Femur (tissue), 1 donor: Measurements from ENCODE around the gene SNRPD3.

Experiments used
- DNase-seq: peaks from one replicate; pipeline ENCODE4 v3.0.0-alpha.2; 2017

Gene SNRPD3

GRCh38 chr22:24576778-24577177, 21.0 kb downstream of the SNRPD3 start:
- DNase-seq, result no peak

GRCh38 chr22:24578355-24579257, 22.8 kb downstream of the SNRPD3 start:
- DNase-seq, result no peak

- DNase-seq, result no peak
These were observed 23.4 kb downstream of the SNRPD3 start for GRCh38 chr22:24579258-24579601.

- DNase-seq, result no peak
These were observed 24.5 kb downstream of the SNRPD3 start for GRCh38 chr22:24580276-24580675.

GRCh38 chr22:24582056-24582814, 26.4 kb downstream of the SNRPD3 start:
- DNase-seq, result peak; percentile 19

GRCh38 chr22:24583221-24584165, 27.7 kb downstream of the SNRPD3 start:
- peak; percentile 42 for DNase-seq

GRCh38 chr22:24584166-24584790, 28.5 kb downstream of the SNRPD3 start:
- no peak for DNase-seq

GRCh38 chr22:24584871-24585411, 29.1 kb downstream of the SNRPD3 start:
- peak; percentile 20 for DNase-seq

- no peak for DNase-seq
These were observed 29.7 kb downstream of the SNRPD3 start for GRCh38 chr22:24585461-24585860.

- no peak for DNase-seq
These were observed 30.2 kb downstream of the SNRPD3 start for GRCh38 chr22:24585927-24586546.

- DNase-seq, result no peak
These were observed 31.5 kb downstream of the SNRPD3 start for GRCh38 chr22:24587251-24587650.

- no peak for DNase-seq
These were observed 32.1 kb downstream of the SNRPD3 start for GRCh38 chr22:24587948-24588347.

- peak; percentile 48 for DNase-seq
These were observed 32.6 kb downstream of the SNRPD3 start for GRCh38 chr22:24588381-24588756.

GRCh38 chr22:24588757-24589481, 33.1 kb downstream of the SNRPD3 start:
- no peak for DNase-seq

GRCh38 chr22:24589518-24590030, 33.8 kb downstream of the SNRPD3 start:
- no peak for DNase-seq

GRCh38 chr22:24590596-24591173, 34.9 kb downstream of the SNRPD3 start:
- no peak for DNase-seq

- peak; percentile 21 for DNase-seq
These were observed 35.6 kb downstream of the SNRPD3 start for GRCh38 chr22:24591286-24591830.

GRCh38 chr22:24592058-24592850, 36.5 kb downstream of the SNRPD3 start:
- DNase-seq, result peak; percentile 45
